ENCODE results near the gene OSBPL6. TPM values are rescaled to one million over a fixed set of nuclear protein-coding genes. Genes with fewer than 3 reads are reported as not detected.

The OSBPL6 gene
- total and polyA plus RNA-seq, 2 of the 13 experiments (the other 11 are each of a cell fraction or from before 2014, with no cell fraction given) = 0.03 to 0.11 TPM

DNA sequence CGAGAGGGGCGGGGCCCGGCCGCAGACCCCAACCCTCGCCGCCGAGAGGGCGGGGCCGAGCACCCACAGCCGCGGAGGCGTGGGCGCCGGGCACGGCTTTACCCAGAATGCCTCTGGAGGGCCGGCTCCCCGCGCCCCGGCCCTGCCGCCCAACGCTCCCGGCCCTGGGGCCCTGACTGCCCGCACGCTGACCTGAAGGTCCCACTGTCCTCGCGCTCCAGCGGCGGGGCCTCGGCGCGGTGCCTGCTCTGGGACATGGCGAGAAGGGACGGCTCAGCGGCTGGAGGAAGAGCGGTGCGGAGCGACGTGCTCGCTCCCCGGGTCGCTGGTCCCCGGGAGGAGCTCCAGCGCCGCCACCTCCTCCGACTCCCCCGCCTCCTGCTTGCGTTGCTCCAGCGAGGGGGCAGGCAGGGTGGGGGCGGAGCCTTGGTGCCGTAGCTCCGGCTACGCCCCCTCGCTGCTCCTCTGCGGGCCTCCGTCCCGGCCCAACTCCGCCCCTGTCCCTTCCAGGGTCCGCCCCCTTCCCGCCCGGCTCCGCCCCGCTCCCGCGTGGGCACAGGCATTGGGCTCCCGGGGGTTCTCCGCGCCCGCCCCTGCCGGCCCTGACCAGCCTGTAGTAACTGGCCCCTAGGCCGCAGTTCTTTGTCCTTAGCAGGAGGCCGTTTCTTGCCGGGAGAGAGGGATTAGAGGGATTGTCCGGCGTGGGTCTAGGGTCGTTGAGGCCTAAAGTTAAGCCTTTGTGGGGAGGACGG is 256.6 kb downstream of the OSBPL6 start, which contains the start of the genes PJVK and PRKRA (continued):
- TF ChIP-seq, protein P1, sequence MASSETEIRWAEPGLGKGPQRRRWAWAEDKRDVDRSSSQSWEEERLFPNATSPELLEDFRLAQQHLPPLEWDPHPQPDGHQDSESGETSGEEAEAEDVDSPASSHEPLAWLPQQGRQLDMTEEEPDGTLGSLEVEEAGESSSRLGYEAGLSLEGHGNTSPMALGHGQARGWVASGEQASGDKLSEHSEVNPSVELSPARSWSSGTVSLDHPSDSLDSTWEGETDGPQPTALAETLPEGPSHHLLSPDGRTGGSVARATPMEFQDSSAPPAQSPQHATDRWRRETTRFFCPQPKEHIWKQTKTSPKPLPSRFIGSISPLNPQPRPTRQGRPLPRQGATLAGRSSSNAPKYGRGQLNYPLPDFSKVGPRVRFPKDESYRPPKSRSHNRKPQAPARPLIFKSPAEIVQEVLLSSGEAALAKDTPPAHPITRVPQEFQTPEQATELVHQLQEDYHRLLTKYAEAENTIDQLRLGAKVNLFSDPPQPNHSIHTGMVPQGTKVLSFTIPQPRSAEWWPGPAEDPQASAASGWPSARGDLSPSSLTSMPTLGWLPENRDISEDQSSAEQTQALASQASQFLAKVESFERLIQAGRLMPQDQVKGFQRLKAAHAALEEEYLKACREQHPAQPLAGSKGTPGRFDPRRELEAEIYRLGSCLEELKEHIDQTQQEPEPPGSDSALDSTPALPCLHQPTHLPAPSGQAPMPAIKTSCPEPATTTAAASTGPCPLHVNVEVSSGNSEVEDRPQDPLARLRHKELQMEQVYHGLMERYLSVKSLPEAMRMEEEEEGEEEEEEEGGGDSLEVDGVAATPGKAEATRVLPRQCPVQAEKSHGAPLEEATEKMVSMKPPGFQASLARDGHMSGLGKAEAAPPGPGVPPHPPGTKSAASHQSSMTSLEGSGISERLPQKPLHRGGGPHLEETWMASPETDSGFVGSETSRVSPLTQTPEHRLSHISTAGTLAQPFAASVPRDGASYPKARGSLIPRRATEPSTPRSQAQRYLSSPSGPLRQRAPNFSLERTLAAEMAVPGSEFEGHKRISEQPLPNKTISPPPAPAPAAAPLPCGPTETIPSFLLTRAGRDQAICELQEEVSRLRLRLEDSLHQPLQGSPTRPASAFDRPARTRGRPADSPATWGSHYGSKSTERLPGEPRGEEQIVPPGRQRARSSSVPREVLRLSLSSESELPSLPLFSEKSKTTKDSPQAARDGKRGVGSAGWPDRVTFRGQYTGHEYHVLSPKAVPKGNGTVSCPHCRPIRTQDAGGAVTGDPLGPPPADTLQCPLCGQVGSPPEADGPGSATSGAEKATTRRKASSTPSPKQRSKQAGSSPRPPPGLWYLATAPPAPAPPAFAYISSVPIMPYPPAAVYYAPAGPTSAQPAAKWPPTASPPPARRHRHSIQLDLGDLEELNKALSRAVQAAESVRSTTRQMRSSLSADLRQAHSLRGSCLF (CRISPR knock-in tag; IDR thresholded peaks at IDR 0.05; ENCODE audit: borderline replicate concordance) = peak; percentile 20; the same call in 1 of the 2 replicates
- peak; percentile 74; the same call in 1 of the 2 replicates for TF ChIP-seq NFKBIZ (CRISPR knock-in tag; IDR thresholded peaks at IDR 0.05)
- peak; percentile 17; the same call in 1 of the 2 replicates for TF ChIP-seq CREM (IDR thresholded peaks at IDR 0.05)
- TF ChIP-seq CREM (CRISPR knock-in tag; IDR thresholded peaks at IDR 0.05) = no peak
- peak; percentile 69 for TF ChIP-seq ZNF501 (CRISPR knock-in tag; IDR thresholded peaks at IDR 0.05)
- TF ChIP-seq KAT7 (CRISPR knock-in tag; IDR thresholded peaks at IDR 0.05; ENCODE audit: borderline replicate concordance) = peak; percentile 96
- TF ChIP-seq MZF1 (CRISPR knock-in tag; IDR thresholded peaks at IDR 0.05; ENCODE audit: borderline replicate concordance) = peak; percentile 96
- no peak for TF ChIP-seq ZNF260 (CRISPR knock-in tag; IDR thresholded peaks at IDR 0.05; ENCODE audit: borderline replicate concordance, low read depth)
- TF ChIP-seq, protein P2, sequence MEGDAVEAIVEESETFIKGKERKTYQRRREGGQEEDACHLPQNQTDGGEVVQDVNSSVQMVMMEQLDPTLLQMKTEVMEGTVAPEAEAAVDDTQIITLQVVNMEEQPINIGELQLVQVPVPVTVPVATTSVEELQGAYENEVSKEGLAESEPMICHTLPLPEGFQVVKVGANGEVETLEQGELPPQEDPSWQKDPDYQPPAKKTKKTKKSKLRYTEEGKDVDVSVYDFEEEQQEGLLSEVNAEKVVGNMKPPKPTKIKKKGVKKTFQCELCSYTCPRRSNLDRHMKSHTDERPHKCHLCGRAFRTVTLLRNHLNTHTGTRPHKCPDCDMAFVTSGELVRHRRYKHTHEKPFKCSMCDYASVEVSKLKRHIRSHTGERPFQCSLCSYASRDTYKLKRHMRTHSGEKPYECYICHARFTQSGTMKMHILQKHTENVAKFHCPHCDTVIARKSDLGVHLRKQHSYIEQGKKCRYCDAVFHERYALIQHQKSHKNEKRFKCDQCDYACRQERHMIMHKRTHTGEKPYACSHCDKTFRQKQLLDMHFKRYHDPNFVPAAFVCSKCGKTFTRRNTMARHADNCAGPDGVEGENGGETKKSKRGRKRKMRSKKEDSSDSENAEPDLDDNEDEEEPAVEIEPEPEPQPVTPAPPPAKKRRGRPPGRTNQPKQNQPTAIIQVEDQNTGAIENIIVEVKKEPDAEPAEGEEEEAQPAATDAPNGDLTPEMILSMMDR (CRISPR knock-in tag; IDR thresholded peaks at IDR 0.05) = peak; percentile 43
- peak; percentile 65; the same call in 1 of the 2 replicates for TF ChIP-seq ZNF350 (CRISPR knock-in tag; IDR thresholded peaks at IDR 0.05; ENCODE audit: borderline replicate concordance, low read depth)
- no peak for TF ChIP-seq EHMT2 (IDR thresholded peaks at IDR 0.05; ENCODE audit: borderline replicate concordance, low read depth, low read length)
- peak; percentile 78; the same call in 1 of the 2 replicates for TF ChIP-seq MIER3 (CRISPR knock-in tag; IDR thresholded peaks at IDR 0.05; ENCODE audit: borderline replicate concordance)
- TF ChIP-seq, protein P3, sequence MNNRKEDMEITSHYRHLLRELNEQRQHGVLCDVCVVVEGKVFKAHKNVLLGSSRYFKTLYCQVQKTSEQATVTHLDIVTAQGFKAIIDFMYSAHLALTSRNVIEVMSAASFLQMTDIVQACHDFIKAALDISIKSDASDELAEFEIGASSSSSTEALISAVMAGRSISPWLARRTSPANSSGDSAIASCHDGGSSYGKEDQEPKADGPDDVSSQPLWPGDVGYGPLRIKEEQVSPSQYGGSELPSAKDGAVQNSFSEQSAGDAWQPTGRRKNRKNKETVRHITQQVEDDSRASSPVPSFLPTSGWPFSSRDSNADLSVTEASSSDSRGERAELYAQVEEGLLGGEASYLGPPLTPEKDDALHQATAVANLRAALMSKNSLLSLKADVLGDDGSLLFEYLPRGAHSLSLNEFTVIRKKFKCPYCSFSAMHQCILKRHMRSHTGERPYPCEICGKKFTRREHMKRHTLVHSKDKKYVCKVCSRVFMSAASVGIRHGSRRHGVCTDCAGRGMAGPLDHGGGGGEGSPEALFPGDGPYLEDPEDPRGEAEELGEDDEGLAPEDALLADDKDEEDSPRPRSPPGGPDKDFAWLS (CRISPR knock-in tag; IDR thresholded peaks at IDR 0.05; ENCODE audit: borderline replicate concordance) = no peak
- peak; percentile 38; the same call in 1 of the 2 replicates for TF ChIP-seq ZFYVE20 (CRISPR knock-in tag; IDR thresholded peaks at IDR 0.05; ENCODE audit: borderline replicate concordance, low read depth)
- no peak; the same call in 1 of the 2 replicates for TF ChIP-seq ZNF224 (CRISPR knock-in tag; IDR thresholded peaks at IDR 0.05)
- TF ChIP-seq, protein P4, sequence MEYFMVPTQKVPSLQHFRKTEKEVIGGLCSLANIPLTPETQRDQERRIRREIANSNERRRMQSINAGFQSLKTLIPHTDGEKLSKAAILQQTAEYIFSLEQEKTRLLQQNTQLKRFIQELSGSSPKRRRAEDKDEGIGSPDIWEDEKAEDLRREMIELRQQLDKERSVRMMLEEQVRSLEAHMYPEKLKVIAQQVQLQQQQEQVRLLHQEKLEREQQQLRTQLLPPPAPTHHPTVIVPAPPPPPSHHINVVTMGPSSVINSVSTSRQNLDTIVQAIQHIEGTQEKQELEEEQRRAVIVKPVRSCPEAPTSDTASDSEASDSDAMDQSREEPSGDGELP (IDR thresholded peaks at IDR 0.05; ENCODE audit: borderline replicate concordance, low read depth) = no peak; the same call in none of the 2 replicates
- no peak; the same call in 1 of the 2 replicates for TF ChIP-seq ZFP62 (CRISPR knock-in tag; IDR thresholded peaks at IDR 0.05)
- peak; percentile 77; the same call in 1 of the 2 replicates for TF ChIP-seq ZC3H13 (CRISPR knock-in tag; IDR thresholded peaks at IDR 0.05)
- TF ChIP-seq ZNF138 (CRISPR knock-in tag; IDR thresholded peaks at IDR 0.05; ENCODE audit: low read depth) = peak; percentile 86
- no peak for TF ChIP-seq SMARCC2 (IDR thresholded peaks at IDR 0.05)
